SK-N-MC (cell line): ENCODE measurements around the gene DOCK10.

ENCODE experiments used
- EZH2 ChIP-seq: fragments of 200-600 bp; sonication (generic); IDR thresholded peaks from one replicate; pipeline ENCODE4 v1.6.1; 2017; ENCODE audit warnings: antibody characterized with exemption
- FOXP2 ChIP-seq: optimal IDR thresholded peaks from 2 replicates; pipeline ENCODE3; 2011; ENCODE audit warnings: mild to moderate bottlenecking, moderate library complexity; ENCODE audit not compliant: insufficient read depth; ENCODE audit errors: extremely low read length, control extremely low read depth
- POLR2AphosphoS5 ChIP-seq: IDR thresholded peaks from 2 replicates; pipeline ENCODE4 v1.6.1; 2012; ENCODE audit warnings: mild to moderate bottlenecking, low read depth, low read length, borderline replicate concordance

- TF ChIP-seq EZH2 (no peak), POLR2AphosphoS5 (no peak), FOXP2 (no peak)
These were observed 272.8 kb downstream of the DOCK10 start for GRCh38 chr2:224769489-224769888.
